GM19438 (cell line): ENCODE data around the gene SLC22A9.
"Not testable (repeated sequence)": the region's sequence is repeated elsewhere in the genome, so short reads cannot be mapped to it uniquely, and the experiment has no call there.

ENCODE experiments used
- ATAC-seq: cut with Tn5 transposase; IDR thresholded peaks from one replicate; pipeline ENCODE4 v1.9.1; 2021; ENCODE audit warnings: low read depth; ENCODE audit not compliant: unreplicated experiment

Gene SLC22A9

DNA sequence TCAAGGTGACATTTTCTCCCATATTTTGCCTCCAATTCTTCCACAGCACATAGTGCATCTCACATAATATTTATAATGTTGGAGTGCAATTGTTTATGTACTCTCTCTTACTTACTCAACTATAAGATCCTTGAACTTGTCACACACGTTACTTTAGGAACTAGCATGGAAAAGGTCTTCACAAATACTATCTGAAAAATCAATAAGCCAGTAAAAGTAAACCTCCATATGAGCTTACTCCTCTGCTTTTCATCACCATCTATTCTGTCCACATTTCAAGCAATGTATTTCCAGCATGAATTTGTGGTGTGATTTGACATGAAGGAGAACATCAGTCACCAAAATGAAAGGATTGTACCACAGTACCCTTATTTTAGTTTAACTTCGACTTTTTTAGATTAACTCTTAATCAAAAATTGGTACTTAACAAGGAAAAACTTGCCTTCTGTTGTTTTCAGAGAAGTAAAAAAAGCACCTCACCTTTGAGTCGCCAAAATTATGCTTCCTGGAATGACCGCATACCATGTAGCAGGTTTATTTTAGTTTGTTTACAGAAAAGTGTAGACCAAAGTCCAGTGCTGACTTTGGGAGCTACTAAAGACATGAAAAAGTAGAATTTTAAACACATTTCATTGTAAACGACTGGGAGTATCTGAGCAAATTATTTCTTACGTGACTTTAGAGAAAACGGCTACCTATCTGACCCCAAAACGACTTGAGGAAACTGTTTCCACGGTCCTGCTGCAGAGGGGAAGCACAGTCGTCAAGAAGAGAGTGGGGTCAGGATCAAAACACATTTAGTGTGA, at the start of gene SLC22A9:
SLC22A9 (plus strand) TSS at position 621 of the 806 bp plus-strand sequence. CDS start 272 bp downstream, outside the sequence.
- ATAC-seq, result no peak

- ATAC-seq, result no peak
These were observed 47.9 kb upstream of the SLC22A9 start for GRCh38 chr11:63321723-63322122.

GRCh38 chr11:63335089-63335488, 34.5 kb upstream of the SLC22A9 start:
- not testable (repeated sequence) for ATAC-seq

- ATAC-seq, result no peak
These were observed 32.5 kb upstream of the SLC22A9 start for GRCh38 chr11:63337070-63337469.

- no peak for ATAC-seq
These were observed 26.5 kb upstream of the SLC22A9 start for GRCh38 chr11:63343130-63343529.

- ATAC-seq, result no peak
These were observed 17.4 kb upstream of the SLC22A9 start for GRCh38 chr11:63352144-63352543.

GRCh38 chr11:63362196-63362793, 7.3 kb upstream of the SLC22A9 start:
- no peak for ATAC-seq

DNA sequence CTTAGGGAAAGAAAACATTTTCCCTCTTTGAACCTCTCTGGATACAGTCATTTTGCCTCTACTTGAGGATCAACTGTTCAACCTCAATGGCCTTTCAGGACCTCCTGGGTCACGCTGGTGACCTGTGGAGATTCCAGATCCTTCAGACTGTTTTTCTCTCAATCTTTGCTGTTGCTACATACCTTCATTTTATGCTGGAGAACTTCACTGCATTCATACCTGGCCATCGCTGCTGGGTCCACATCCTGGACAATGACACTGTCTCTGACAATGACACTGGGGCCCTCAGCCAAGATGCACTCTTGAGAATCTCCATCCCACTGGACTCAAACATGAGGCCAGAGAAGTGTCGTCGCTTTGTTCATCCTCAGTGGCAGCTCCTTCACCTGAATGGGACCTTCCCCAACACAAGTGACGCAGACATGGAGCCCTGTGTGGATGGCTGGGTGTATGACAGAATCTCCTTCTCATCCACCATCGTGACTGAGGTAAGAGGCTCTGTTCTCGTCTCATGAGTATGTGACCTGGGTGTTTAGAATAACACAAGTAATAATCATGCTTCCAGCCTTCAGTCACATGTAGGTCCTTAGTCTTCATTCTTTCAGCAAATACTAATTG, 495 bp downstream of the SLC22A9 start:
- no peak for ATAC-seq

- no peak for ATAC-seq
These were observed 1.8 kb downstream of the SLC22A9 start for GRCh38 chr11:63371396-63371795.

- ATAC-seq, result no peak
These were observed 5.8 kb downstream of the SLC22A9 start for GRCh38 chr11:63375434-63375833.

DNA sequence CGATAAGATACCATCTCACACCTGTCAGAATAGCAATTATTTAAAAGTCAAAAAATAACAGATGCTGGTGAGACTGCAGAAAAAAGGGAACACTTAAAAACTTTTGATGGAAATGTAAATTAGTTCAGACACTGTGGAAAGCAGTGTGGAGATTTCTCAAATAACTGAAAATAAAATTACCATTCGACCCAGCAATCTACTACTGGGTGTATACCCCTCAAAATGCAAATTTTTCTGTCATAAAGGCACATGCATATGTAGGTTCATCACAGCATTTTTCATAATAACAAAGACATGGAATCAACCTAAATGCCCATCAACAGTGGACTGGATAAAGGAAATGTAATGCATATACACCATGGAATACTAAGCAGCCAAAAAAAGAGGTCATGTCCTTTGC, 10.5 kb downstream of the SLC22A9 start:
- ATAC-seq, result no peak

GRCh38 chr11:63395697-63396096, 26.1 kb downstream of the SLC22A9 start:
- no peak for ATAC-seq

- no peak for ATAC-seq
These were observed 34.8 kb downstream of the SLC22A9 start for GRCh38 chr11:63404161-63404935.

DNA sequence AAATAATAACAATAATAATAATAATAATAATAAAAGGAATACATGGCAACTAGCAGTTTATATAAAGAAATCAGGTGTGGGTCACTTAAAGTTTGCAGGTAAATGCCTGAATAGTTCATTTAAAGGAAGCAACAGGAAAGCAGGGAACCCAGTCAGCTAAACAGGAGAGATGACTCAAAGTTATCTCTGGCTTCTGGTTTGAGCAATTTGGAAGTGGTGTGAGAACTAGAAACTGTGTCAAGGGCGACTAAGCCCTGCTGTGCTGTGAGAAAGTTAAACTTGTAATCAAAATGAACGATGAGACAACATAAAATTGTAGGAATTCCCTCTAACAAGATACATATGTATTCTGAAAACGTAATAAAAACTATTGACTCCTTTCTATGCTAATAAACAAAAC, 35.5 kb downstream of the SLC22A9 start:
- no peak for ATAC-seq

DNA sequence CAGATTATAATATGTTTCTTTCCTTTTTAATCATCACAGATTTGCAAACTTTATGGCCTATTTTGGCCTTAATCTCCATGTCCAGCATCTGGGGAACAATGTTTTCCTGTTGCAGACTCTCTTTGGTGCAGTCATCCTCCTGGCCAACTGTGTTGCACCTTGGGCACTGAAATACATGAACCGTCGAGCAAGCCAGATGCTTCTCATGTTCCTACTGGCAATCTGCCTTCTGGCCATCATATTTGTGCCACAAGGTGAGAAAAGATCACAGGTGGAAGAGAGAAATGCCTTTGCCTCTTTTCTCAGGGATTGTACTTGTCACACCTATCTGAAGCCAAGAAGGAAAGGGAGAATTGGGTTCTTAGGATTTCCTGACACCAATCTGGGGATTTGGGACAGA, 36.9 kb downstream of the SLC22A9 start:
- no peak for ATAC-seq

GRCh38 chr11:63417174-63417852, 47.7 kb downstream of the SLC22A9 start:
- ATAC-seq, result no peak

DNA sequence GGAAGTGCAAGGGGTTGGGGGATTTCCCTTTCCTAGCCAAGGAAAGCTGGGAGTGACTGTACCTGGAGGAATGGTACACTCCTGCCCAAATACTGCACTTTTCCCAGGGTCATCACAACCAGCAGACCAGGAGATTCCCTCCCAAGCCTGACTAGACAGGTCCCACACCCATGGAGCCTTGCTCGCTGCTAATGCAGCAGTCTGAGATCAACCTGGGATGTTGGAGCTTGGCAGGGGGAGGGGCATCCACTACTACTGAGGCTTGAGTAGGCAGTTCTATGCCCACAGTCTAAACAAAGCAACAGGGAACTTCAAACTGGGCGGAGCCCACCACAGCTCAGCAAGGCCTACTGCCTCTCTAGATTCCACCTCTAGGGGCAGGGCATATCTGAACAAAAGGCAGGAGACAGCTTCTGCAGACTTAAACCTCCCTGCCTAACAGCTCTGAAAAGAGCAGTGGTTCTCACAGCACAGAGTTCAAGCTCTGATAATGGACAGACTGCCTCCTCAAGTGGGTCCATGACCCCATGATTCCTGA, 58.5 kb downstream of the SLC22A9 start:
- ATAC-seq, result no peak

DNA sequence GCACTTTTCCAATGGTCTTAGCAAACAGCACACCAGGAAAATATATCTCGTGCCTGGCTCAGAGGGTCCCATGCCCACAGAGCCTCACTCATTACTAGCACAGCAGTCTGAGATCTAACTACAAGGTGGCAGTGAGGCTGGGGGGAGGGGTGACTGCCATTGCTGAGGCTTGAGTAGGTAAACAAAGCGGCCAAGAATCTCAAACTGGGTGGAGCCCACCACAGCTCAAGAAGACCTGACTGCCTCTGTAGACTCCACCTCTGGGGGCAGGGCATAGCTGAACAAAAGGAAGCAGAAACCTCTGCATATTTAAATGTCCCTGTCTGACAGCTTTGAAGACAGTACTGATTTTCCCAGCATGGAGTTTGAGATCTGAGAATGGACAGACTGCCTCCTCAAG, 61.1 kb downstream of the SLC22A9 start:
- not testable (repeated sequence) for ATAC-seq

- ATAC-seq, result not testable (repeated sequence)
These were observed 65.8 kb downstream of the SLC22A9 start for GRCh38 chr11:63435351-63435750.

- not testable (repeated sequence) for ATAC-seq
These were observed 66.2 kb downstream of the SLC22A9 start for GRCh38 chr11:63435831-63436230.
